IMR-90 (cell line): ENCODE results near the gene DOCK2. TPM values are rescaled to one million over a fixed set of nuclear protein-coding genes. Genes with fewer than 3 reads are reported as not detected.

Experiments
- ATAC-seq: fragments of 200-7000 bp; cut with Tn5 transposase; 2 replicates; pipeline ENCODE4 v1.9.1; 2020; ENCODE audit warnings: low read depth, mild to moderate bottlenecking, moderate library complexity
- BruUV-seq: library from RNA; stranded (reverse); fragments of 400-500 nt; replicated peaks from 2 replicates; lab custom pipeline; 2021; lab: Mats Ljungman, UMichigan
- CTCF ChIA-PET: fragments of 300-600 bp; formaldehyde crosslinking; extraction: SDS; loops from one replicate; lab custom pipeline; 2021; ENCODE audit warnings: antibody characterized with exemption; lab: Yijun Ruan, JAX
- POLR2A ChIA-PET: fragments of 300-600 bp; sonication (Branson Sonifier 250); formaldehyde crosslinking; loops from one replicate; lab custom pipeline; 2022; ENCODE audit warnings: antibody characterized with exemption; ENCODE audit not compliant: unreplicated experiment; lab: Charles Lee
- DNase-seq: peaks from one replicate; pipeline ENCODE4 v3.0.0; 2013
- H2AFZ ChIP-seq: replicated peaks from 2 replicates; pipeline ENCODE3; 2013; ENCODE audit warnings: low read length, mild to moderate bottlenecking; ENCODE audit not compliant: poor library complexity
- H2AK5ac ChIP-seq: 2 replicates; pipeline ENCODE4 v1.6.1; 2013; ENCODE audit warnings: low read depth, low read length, inconsistent platforms
- H2AK9ac ChIP-seq: replicated peaks from 2 replicates; pipeline ENCODE3; 2013; ENCODE audit warnings: mild to moderate bottlenecking, low read depth, low read length, moderate library complexity; ENCODE audit not compliant: poor library complexity
- H2BK120ac ChIP-seq: 2 replicates; pipeline ENCODE4 v1.6.1; 2013; ENCODE audit warnings: low read depth, low read length, inconsistent platforms
- H2BK15ac ChIP-seq: 3 replicates; pipeline ENCODE4 v1.6.1; 2013; ENCODE audit warnings: low read depth, low read length, inconsistent platforms
- H2BK20ac ChIP-seq: 2 replicates; pipeline ENCODE4 v1.6.1; 2013; ENCODE audit warnings: low read depth, mild to moderate bottlenecking, inconsistent platforms, low read length, moderate library complexity
- H2BK5ac ChIP-seq: 2 replicates; pipeline ENCODE4 v1.6.1; 2013; ENCODE audit warnings: mild to moderate bottlenecking, low read depth, low read length, inconsistent platforms; ENCODE audit not compliant: poor library complexity, severe bottlenecking
- H3K14ac ChIP-seq: replicated peaks from 2 replicates; pipeline ENCODE4 v1.6.1; 2013; ENCODE audit warnings: low read depth, low read length, inconsistent platforms
- H3K18ac ChIP-seq: 2 replicates; pipeline ENCODE4 v1.6.1; 2013; ENCODE audit warnings: low read depth, low read length, control low read depth
- H3K23ac ChIP-seq: 2 replicates; pipeline ENCODE4 v1.6.1; 2013; ENCODE audit warnings: low read depth, low read length, inconsistent platforms
- H3K27ac ChIP-seq: 2 replicates; pipeline ENCODE4 v1.5.1; 2013; ENCODE audit warnings: mild to moderate bottlenecking, control low read depth, low read length; ENCODE audit not compliant: insufficient read depth
- H3K27me3 ChIP-seq: 2 replicates; pipeline ENCODE4 v1.6.1; 2013; ENCODE audit warnings: low read length; ENCODE audit not compliant: control insufficient read depth, insufficient read depth
- H3K36me3 ChIP-seq: 2 replicates; pipeline ENCODE4 v1.6.1; 2013; ENCODE audit warnings: low read length, mixed read lengths; ENCODE audit not compliant: control insufficient read depth, insufficient read depth
- H3K4ac ChIP-seq: 2 replicates; pipeline ENCODE4 v1.6.1; 2013; ENCODE audit warnings: low read depth, low read length, inconsistent platforms
- H3K4me1 ChIP-seq: 2 replicates; pipeline ENCODE4 v1.6.1; 2013; ENCODE audit warnings: low read length, mixed read lengths; ENCODE audit not compliant: control insufficient read depth, insufficient read depth
- H3K4me2 ChIP-seq: 2 replicates; pipeline ENCODE4 v1.6.1; 2013; ENCODE audit warnings: low read depth, mild to moderate bottlenecking, control low read depth, low read length, moderate library complexity
- H3K4me3 ChIP-seq: 2 replicates; pipeline ENCODE4 v1.5.1; 2013; ENCODE audit warnings: low read depth, mild to moderate bottlenecking, control low read depth, low read length, moderate library complexity; ENCODE audit not compliant: insufficient read depth
- H3K56ac ChIP-seq: 2 replicates; pipeline ENCODE4 v1.6.1; 2013; ENCODE audit warnings: low read length, inconsistent platforms; ENCODE audit not compliant: insufficient read depth; ENCODE audit errors: extremely low read depth
- H3K79me1 ChIP-seq, 2 experiments: 2 replicates each; pipeline ENCODE4 v1.6.1; 2013; ENCODE audit warnings: low read length in 2 of 2, inconsistent platforms in 1 of 2, low read depth in 1 of 2
- H3K9ac ChIP-seq: 2 replicates; pipeline ENCODE4 v1.6.1; 2013; ENCODE audit warnings: low read depth, low read length, control low read depth
- H3K9me1 ChIP-seq: 2 replicates; pipeline ENCODE4 v1.6.1; 2013; ENCODE audit warnings: low read length, inconsistent platforms; ENCODE audit not compliant: insufficient read depth
- H3K9me3 ChIP-seq: 2 replicates; pipeline ENCODE4 v1.6.1; 2013; ENCODE audit warnings: low read length; ENCODE audit not compliant: control insufficient read depth, insufficient read depth
- H4K20me1 ChIP-seq: 2 replicates; pipeline ENCODE4 v1.6.1; 2013; ENCODE audit warnings: low read length, inconsistent platforms; ENCODE audit not compliant: insufficient read depth
- H4K5ac ChIP-seq: 2 replicates; pipeline ENCODE4 v1.6.1; 2013; ENCODE audit warnings: mild to moderate bottlenecking, low read depth, low read length, control low read depth
- H4K8ac ChIP-seq, 2 experiments: 2 replicates each; pipeline ENCODE4 v1.6.1; 2013; ENCODE audit warnings: low read depth in 2 of 2, low read length in 2 of 2, control low read depth in 1 of 2, inconsistent platforms in 1 of 2
- H4K91ac ChIP-seq: 2 replicates; pipeline ENCODE4 v1.6.1; 2013; ENCODE audit warnings: low read depth, low read length, inconsistent platforms; ENCODE audit not compliant: insufficient read depth
- BHLHE40 ChIP-seq: fragments of 150-350 bp; IDR thresholded peaks from 2 replicates; pipeline ENCODE4 v1.6.1; 2016; ENCODE audit warnings: mild to moderate bottlenecking, low read depth, low read length
- CEBPB ChIP-seq: IDR thresholded peaks from 2 replicates; pipeline ENCODE4 v1.6.1; 2012; ENCODE audit warnings: low read depth, low read length, improper control_type of control experiment
- CHD1 ChIP-seq: IDR thresholded peaks from 2 replicates; pipeline ENCODE4 v1.6.1; 2012; ENCODE audit warnings: low read depth, low read length, improper control_type of control experiment
- CTCF ChIP-seq: conservative IDR thresholded peaks from 2 replicates; pipeline ENCODE4 v1.5.1; 2012; ENCODE audit warnings: mild to moderate bottlenecking, low read depth, low read length, improper control_type of control experiment
- ELK1 ChIP-seq: fragments of 150-350 bp; IDR thresholded peaks from 2 replicates; pipeline ENCODE4 v1.6.1; 2016; ENCODE audit warnings: low read depth, mild to moderate bottlenecking, low read length, moderate library complexity, borderline replicate concordance
- FOS ChIP-seq: fragments of 150-350 bp; IDR thresholded peaks from 2 replicates; pipeline ENCODE4 v1.6.1; 2016; ENCODE audit warnings: low read depth, low read length
- MAFK ChIP-seq: IDR thresholded peaks from 2 replicates; pipeline ENCODE4 v1.6.1; 2012; ENCODE audit warnings: low read depth, low read length, improper control_type of control experiment
- MAZ ChIP-seq: IDR thresholded peaks from 2 replicates; pipeline ENCODE4 v1.6.1; 2012; ENCODE audit warnings: low read depth, mild to moderate bottlenecking, low read length, improper control_type of control experiment, moderate library complexity, borderline replicate concordance
- MXI1 ChIP-seq: IDR thresholded peaks from 2 replicates; pipeline ENCODE4 v1.6.1; 2012; ENCODE audit warnings: low read depth, mild to moderate bottlenecking, low read length, moderate library complexity, borderline replicate concordance
- NFE2L2 ChIP-seq: fragments of 150-350 bp; IDR thresholded peaks from 2 replicates; pipeline ENCODE4 v1.6.1; 2016; ENCODE audit warnings: low read depth, mild to moderate bottlenecking, low read length
- POLR2A ChIP-seq: IDR thresholded peaks from 2 replicates; pipeline ENCODE4 v1.6.1; 2012; ENCODE audit warnings: mild to moderate bottlenecking, low read depth, low read length
- RAD21 ChIP-seq: IDR thresholded peaks from 2 replicates; pipeline ENCODE4 v1.6.1; 2012; ENCODE audit warnings: low read length, improper control_type of control experiment
- RCOR1 ChIP-seq: IDR thresholded peaks from 2 replicates; pipeline ENCODE4 v1.6.1; 2012; ENCODE audit warnings: mild to moderate bottlenecking, low read length, improper control_type of control experiment; ENCODE audit not compliant: insufficient replicate concordance
- RFX5 ChIP-seq: IDR thresholded peaks from 2 replicates; pipeline ENCODE4 v1.8.0; 2012; ENCODE audit warnings: low read depth, mild to moderate bottlenecking, low read length, moderate library complexity
- SMC3 ChIP-seq: fragments of 150-350 bp; IDR thresholded peaks from 2 replicates; pipeline ENCODE4 v1.6.1; 2016; ENCODE audit warnings: low read depth, mild to moderate bottlenecking, antibody characterized with exemption, low read length, moderate library complexity
- USF2 ChIP-seq: fragments of 150-350 bp; IDR thresholded peaks from 2 replicates; pipeline ENCODE4 v1.6.1; 2017; ENCODE audit warnings: mild to moderate bottlenecking, antibody characterized with exemption, low read length, low read depth
- WGBS, 2 experiments: methylation state at CpG; one replicate each; pipeline versions ENCODE4 v1.1.5 to v1.1.7; 2013; ENCODE audit warnings: missing lambda C conversion rate in 2 of 2; ENCODE audit not compliant: insufficient read length in 1 of 2; ENCODE audit errors: extremely low coverage in 2 of 2; 5-methylcytosine and 5-hydroxymethylcytosine counted together
- dilution Hi-C: fragments of 300-500 bp; cut with HindIII; formaldehyde crosslinking; loops from one replicate; pipeline ENCODE4 v1.14.3; 2018; ENCODE audit warnings: low sequenced_read_pairs; ENCODE audit not compliant: unreplicated experiment
- in situ Hi-C: fragments of 300-500 bp; cut with MboI; formaldehyde crosslinking; loops from 3 replicates; pipeline ENCODE4 v1.14.3; 2019; ENCODE audit warnings: low sequenced_read_pairs, inconsistent platforms, mixed read lengths
- intact Hi-C: fragments of 100-400 bp; cut with micrococcal nuclease; formaldehyde crosslinking; loops from 2 replicates; pipeline ENCODE4 v1.10.0; 2022
- polyA plus RNA-seq, 3 experiments: library from polyadenylated mRNA; depleted of rRNA; stranded (reverse); fragments of >200 nt; gene quantifications; 2 replicates each; pipeline ENCODE4 v1.2.3, GENCODE V29; 2012; ENCODE audit warnings: low replicate concordance in 1 of 3
- total RNA-seq: library from RNA; depleted of rRNA; stranded (reverse); fragments of >200 nt; gene quantifications from 2 replicates; pipeline ENCODE4 v1.2.3, GENCODE V29; 2012

Gene DOCK2
- total and polyA plus RNA-seq, 2 of the 4 experiments (the other 2 are of a cell fraction), result 0.72 to 3.0 TPM

- dilution Hi-C loops (no loop called here), intact Hi-C loops (no loop called here), in situ Hi-C loops (loop anchor here (5.0 kb wide), 2 partner anchors 83 to 318 kb away; no protein-coding TSS in a partner anchor)
- Histone ChIP-seq H2BK20ac (no peak overlapping the region), H3K23ac (no peak overlapping the region), H4K8ac (no peak overlapping the region), H2BK15ac (no peak overlapping the region), H2AFZ (no peak overlapping the region), H3K27ac (no peak overlapping the region), H3K56ac (no peak overlapping the region), H2AK9ac (no peak overlapping the region), H2BK5ac (no peak overlapping the region), H3K9me3 (no peaks in the 10 kb centered on the region), H3K4me1 (no peaks in the 10 kb centered on the region), H4K5ac (no peak overlapping the region), H3K9me1 (no peaks in the 10 kb centered on the region), H2BK120ac (no peak overlapping the region), H4K20me1 (no peaks in the 10 kb centered on the region), H3K79me1 (no peaks in the 10 kb centered on the region), H3K18ac (no peak overlapping the region), H3K4me2 (no peak overlapping the region), H2AK5ac (no peak overlapping the region), H3K14ac (no peak overlapping the region), H4K91ac (no peak overlapping the region), H3K9ac (no peak overlapping the region), H3K27me3 (no peaks in the 10 kb centered on the region; the same call in 1 of the 2 replicates), H3K4ac (no peak overlapping the region), H3K36me3 (no peaks in the 10 kb centered on the region), H3K4me3 (no peak overlapping the region)
- no peak for TF ChIP-seq RAD21
- TF ChIP-seq CTCF, result no peak
- TF ChIP-seq POLR2A, result no peak
- no peak for TF ChIP-seq USF2
- no peak for TF ChIP-seq SMC3
- no peak for TF ChIP-seq MAZ
- no peak for TF ChIP-seq NFE2L2
- TF ChIP-seq FOS, result no peak
- TF ChIP-seq BHLHE40, result no peak
- no peak for TF ChIP-seq MXI1
- TF ChIP-seq CHD1, result no peak
- TF ChIP-seq RFX5, result no peak
- TF ChIP-seq RCOR1, result no peak
- no peak for TF ChIP-seq CEBPB
- no peak for TF ChIP-seq ELK1
- no peak for TF ChIP-seq MAFK
- ATAC-seq (no peak), DNase-seq (no peak)
- no TSS peak for BruUV-seq
- ChIA-PET POLR2A (no interaction called here), CTCF (no interaction called here)
- WGBS, 2 experiments, result no CpG with 5 or more reads among the region's 6 CpGs
Measured at GRCh38 chr5:170104299-170104698, 467.2 kb downstream of the DOCK2 start.
